Endothelial cell of umbilical vein (primary cell): Measurements from ENCODE around the gene EEF1B2. TPM values are rescaled to one million over a fixed set of nuclear protein-coding genes. Genes with fewer than 3 reads are reported as not detected.

ENCODE experiments used
- BruUV-seq: library from RNA; stranded (reverse); fragments of 400-500 nt; replicated peaks from 2 replicates; lab custom pipeline; 2021; lab: Mats Ljungman, UMichigan
- CTCF ChIA-PET: fragments of 300-600, 350-600 bp; sonication (Branson Sonifier 250); formaldehyde crosslinking; loops from one replicate; lab custom pipeline; 2021; ENCODE audit warnings: antibody characterized with exemption, inconsistent platforms; lab: Charles Lee
- POLR2A ChIA-PET: fragments of 300-600, 350-600 bp; sonication (Branson Sonifier 250); formaldehyde crosslinking; loops from one replicate; lab custom pipeline; 2021; ENCODE audit warnings: antibody characterized with exemption, inconsistent platforms; lab: Charles Lee
- DNase-seq: peaks from one replicate; pipeline ENCODE4 v3.0.0-alpha.2; 2011; ENCODE audit warnings: low read depth, low spot score
- FAIRE-seq: peaks from 2 replicates; lab custom pipeline; 2011; peaks lifted over from hg19 to GRCh38; lab: Jason Lieb, UNC
- H2AFZ ChIP-seq: 2 replicates; pipeline ENCODE4 v1.6.0; 2012; ENCODE audit warnings: low read depth, low read length, control low read depth, inconsistent platforms
- H3K27ac ChIP-seq: 2 replicates; pipeline ENCODE4 v1.5.1; 2011; ENCODE audit warnings: low read depth, mild to moderate bottlenecking, control low read depth, low read length, moderate library complexity; ENCODE audit not compliant: insufficient read depth
- H3K27me3 ChIP-seq, 2 experiments: 2 replicates each; pipeline versions ENCODE4 v1.6.0 to v1.6.1; 2011; ENCODE audit warnings: low read length in 2 of 2, mixed read lengths in 1 of 2; ENCODE audit not compliant: control insufficient read depth in 2 of 2, insufficient read depth in 2 of 2
- H3K36me3 ChIP-seq, 2 experiments: 2 replicates in 1 of 2; 3 replicates in 1 of 2; pipeline ENCODE4 v1.5.1; 2011; ENCODE audit warnings: low read length in 2 of 2, mild to moderate bottlenecking in 1 of 2, moderate library complexity in 1 of 2; ENCODE audit not compliant: control insufficient read depth in 2 of 2, insufficient read depth in 2 of 2; ENCODE audit errors: extremely low read depth in 1 of 2
- H3K4me1 ChIP-seq: 3 replicates; pipeline ENCODE4 v1.5.1; 2011; ENCODE audit warnings: mild to moderate bottlenecking, low read length; ENCODE audit not compliant: control insufficient read depth, insufficient read depth; ENCODE audit errors: extremely low read depth
- H3K4me2 ChIP-seq: 2 replicates; pipeline ENCODE4 v1.6.1; 2011; ENCODE audit warnings: low read length, control low read depth, mixed read lengths; ENCODE audit not compliant: insufficient read depth
- H3K4me3 ChIP-seq, 3 experiments: fragments of 200-600 bp in 1 of 3; sonication (generic), shearing (Covaris generic) in 1 of 3; replicated peaks in 1 of 3; 2 replicates each; pipeline ENCODE4 v1.5.1; 2011 to 2016; ENCODE audit warnings: control low read depth in 3 of 3, low read length in 3 of 3, mild to moderate bottlenecking in 2 of 3, inconsistent platforms in 1 of 3, low read depth in 1 of 3, moderate library complexity in 1 of 3; ENCODE audit not compliant: insufficient read depth in 1 of 3
- H3K79me2 ChIP-seq: 2 replicates; pipeline ENCODE4 v1.6.0; 2012; ENCODE audit warnings: low read length, inconsistent platforms; ENCODE audit not compliant: control insufficient read depth, insufficient read depth
- H3K9ac ChIP-seq: replicated peaks from 2 replicates; pipeline ENCODE3; 2011; ENCODE audit warnings: low read length, control low read depth; ENCODE audit not compliant: insufficient read depth; ENCODE audit errors: extremely low read depth
- H3K9me1 ChIP-seq: replicated peaks from 3 replicates; pipeline ENCODE4 v1.6.0; 2011; ENCODE audit warnings: mild to moderate bottlenecking, low read length; ENCODE audit not compliant: control insufficient read depth, insufficient read depth; ENCODE audit errors: extremely low read depth
- H3K9me3 ChIP-seq: replicated peaks from 2 replicates; pipeline ENCODE4 v1.5.1; 2012; ENCODE audit warnings: low read length, inconsistent platforms; ENCODE audit not compliant: control insufficient read depth, insufficient read depth
- H4K20me1 ChIP-seq: replicated peaks from 2 replicates; pipeline ENCODE3; 2011; ENCODE audit warnings: mild to moderate bottlenecking, low read length; ENCODE audit not compliant: control insufficient read depth, insufficient read depth; ENCODE audit errors: extremely low read depth
- EZH2 ChIP-seq: IDR thresholded peaks from 2 replicates; pipeline ENCODE4 v1.6.1; 2012; ENCODE audit warnings: borderline replicate concordance, low read depth, mild to moderate bottlenecking, moderate library complexity, low read length, inconsistent platforms; ENCODE audit not compliant: severe bottlenecking
- FOS ChIP-seq: IDR thresholded peaks from 2 replicates; pipeline ENCODE4 v1.6.1; 2011; ENCODE audit warnings: mild to moderate bottlenecking, low read length, moderate library complexity, borderline replicate concordance; ENCODE audit not compliant: insufficient read depth
- GATA2 ChIP-seq: IDR thresholded peaks from 2 replicates; pipeline ENCODE4 v1.7.0; 2011; ENCODE audit warnings: low read depth, mild to moderate bottlenecking, moderate library complexity, mixed read lengths, low read length; ENCODE audit not compliant: insufficient read length, insufficient read depth
- JUN ChIP-seq: IDR thresholded peaks from 2 replicates; pipeline ENCODE4 v1.6.1; 2011; ENCODE audit warnings: borderline replicate concordance, low read depth; ENCODE audit not compliant: insufficient read length, insufficient read depth
- MYC ChIP-seq: IDR thresholded peaks from one replicate; pipeline ENCODE4 v1.6.1; 2011; ENCODE audit warnings: mild to moderate bottlenecking, low read depth, low read length
- POLR2A ChIP-seq: IDR thresholded peaks from 2 replicates; pipeline ENCODE4 v1.6.1; 2012; ENCODE audit warnings: low read depth, mild to moderate bottlenecking, control low read depth, low read length
- POLR2AphosphoS5 ChIP-seq: IDR thresholded peaks from 2 replicates; pipeline ENCODE4 v1.6.1; 2012; ENCODE audit warnings: low read depth, mild to moderate bottlenecking, control low read depth, low read length, moderate library complexity; ENCODE audit not compliant: insufficient read depth
- dilution Hi-C: fragments of 300-500 bp; cut with MboI; formaldehyde crosslinking; loops from one replicate; pipeline ENCODE4 v1.15.0; 2019; ENCODE audit warnings: low sequenced_read_pairs; ENCODE audit not compliant: extremely low pct_ligation_motif_present
- intact Hi-C: fragments of 100-400 bp; cut with micrococcal nuclease; formaldehyde crosslinking; loops from one replicate; pipeline ENCODE4 v1.10.0; 2022
- polyA plus RNA-seq, 4 experiments: library from polyadenylated mRNA; depleted of rRNA in 3 of 4; stranded (reverse) in 3 of 4; unstranded in 1 of 4; fragments of >200 nt; gene quantifications; 2 replicates each; pipeline versions ENCODE4 v1.2.1 to v1.2.3, GENCODE V29; 2011 to 2012; ENCODE audit warnings: missing spikeins in 1 of 4
- total RNA-seq: library from RNA; stranded (reverse); gene quantifications from 2 replicates; pipeline ENCODE4 v1.2.3, GENCODE V29; 2021
- TF ChIP-seq, protein P1 (sequence below), 2 donors: IDR thresholded peaks; 1 replicate in 1 of 2; 2 replicates in 1 of 2; pipeline ENCODE4 v1.5.1; 2011; ENCODE audit warnings: low read length in 2 of 2, mild to moderate bottlenecking in 2 of 2, moderate library complexity in 2 of 2, control low read depth in 1 of 2, inconsistent platforms in 1 of 2, low read depth in 1 of 2; ENCODE audit not compliant: insufficient read depth in 1 of 2; ENCODE audit errors: extremely low read depth in 1 of 2
- TF ChIP-seq, protein P2 (sequence below): IDR thresholded peaks from 2 replicates; pipeline ENCODE4 v1.6.1; 2011; ENCODE audit not compliant: insufficient read depth, insufficient read length

Gene EEF1B2
- total and polyA plus RNA-seq, 2 donors (not counting 3 experiments of a cell fraction or from before 2014, with no cell fraction given): 454 to 576 TPM

DNA sequence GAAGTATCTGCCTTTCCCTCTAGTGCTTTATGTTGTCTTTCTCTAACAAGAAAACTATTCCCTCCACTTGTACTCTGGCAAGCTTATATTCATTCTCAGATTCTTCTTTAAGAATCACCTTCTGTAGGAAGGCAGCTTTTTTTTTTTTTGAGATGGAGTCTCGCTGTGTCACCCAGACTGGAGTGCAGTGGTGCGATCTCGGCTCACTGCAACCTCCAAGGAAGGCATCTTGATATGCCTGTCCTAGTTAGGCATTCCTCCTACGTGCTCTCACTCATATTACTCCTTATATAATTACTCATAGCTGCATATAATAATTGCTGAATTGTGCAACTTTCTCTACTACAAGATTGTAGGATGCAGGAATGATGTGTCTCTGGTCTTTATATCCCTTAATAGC, 16.2 kb upstream of the EEF1B2 start:
- Histone ChIP-seq H3K4me3 (no peak overlapping the region), H3K9ac (no peak overlapping the region), H3K27ac (no peak overlapping the region), H3K9me3 (no peaks in the 10 kb centered on the region), H3K79me2 (no peaks in the 10 kb centered on the region), H4K20me1 (no peaks in the 10 kb centered on the region), H3K4me2 (no peak overlapping the region), H3K27me3 (no peaks in the 10 kb centered on the region), H3K9me1 (no peaks in the 10 kb centered on the region), H3K4me1 (no peaks in the 10 kb centered on the region), H3K36me3 (peaks cover 27% of the 10 kb centered on the region in 2 experiments), H2AFZ (no peak overlapping the region)
- no TSS peak for BruUV-seq
- no peak for FAIRE-seq
- ChIA-PET POLR2A (interaction anchor here (0.6 kb wide), 1 partner anchor 1165 kb away, joined by 3 read pairs; no protein-coding TSS in a partner anchor), CTCF (interaction anchor here (1.4 kb wide), 1 partner anchor 141 kb away, joined by 3 read pairs; no protein-coding TSS in a partner anchor)
- dilution Hi-C loops (no loop called here), intact Hi-C loops (no loop called here)
- DNase-seq: no peak
- no peak for TF ChIP-seq FOS

DNA sequence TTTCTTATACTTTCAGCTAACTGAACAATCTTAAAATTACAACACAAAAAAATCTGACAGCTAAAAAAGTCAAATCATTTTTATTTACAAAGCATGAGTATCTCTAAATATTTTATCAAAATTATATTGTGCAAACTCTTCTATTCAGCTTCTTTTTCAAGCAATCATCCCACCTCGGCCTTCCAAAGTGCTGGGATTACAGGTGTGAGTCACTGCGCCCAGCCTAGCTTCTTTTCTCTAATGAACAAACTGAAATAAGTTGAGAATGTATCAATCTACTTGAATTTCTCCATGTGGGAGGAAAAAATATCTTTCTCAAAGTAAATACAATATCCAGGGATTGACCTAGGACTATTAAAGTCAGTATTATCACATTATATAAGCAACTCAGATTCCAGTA, 15.3 kb upstream of the EEF1B2 start:
- H3K36me3 ChIP-seq: peaks cover 29 to 31% of the 10 kb centered on the region in 2 experiments
- no peaks in the 10 kb centered on the region for H3K9me1 ChIP-seq
- CTCF ChIA-PET: no interaction called here
- no peaks in the 10 kb centered on the region for H3K4me1 ChIP-seq
- H3K79me2 ChIP-seq: no peaks in the 10 kb centered on the region
- dilution Hi-C loops (no loop called here), intact Hi-C loops (no loop called here)
- POLR2A ChIA-PET: no interaction called here
- FAIRE-seq (no peak), DNase-seq (no peak)
- H3K9ac ChIP-seq: no peak overlapping the region
- H3K4me2 ChIP-seq: no peak overlapping the region
- no TSS peak for BruUV-seq
- H3K9me3 ChIP-seq: no peaks in the 10 kb centered on the region
- H4K20me1 ChIP-seq: no peaks in the 10 kb centered on the region
- no peak overlapping the region for H3K4me3 ChIP-seq
- no peak overlapping the region for H3K27ac ChIP-seq
- H3K27me3 ChIP-seq: no peaks in the 10 kb centered on the region
- no peak overlapping the region for H2AFZ ChIP-seq
- TF ChIP-seq EZH2: no peak
- TF ChIP-seq GATA2: no peak
- no peak for TF ChIP-seq FOS
- TF ChIP-seq, protein P1, sequence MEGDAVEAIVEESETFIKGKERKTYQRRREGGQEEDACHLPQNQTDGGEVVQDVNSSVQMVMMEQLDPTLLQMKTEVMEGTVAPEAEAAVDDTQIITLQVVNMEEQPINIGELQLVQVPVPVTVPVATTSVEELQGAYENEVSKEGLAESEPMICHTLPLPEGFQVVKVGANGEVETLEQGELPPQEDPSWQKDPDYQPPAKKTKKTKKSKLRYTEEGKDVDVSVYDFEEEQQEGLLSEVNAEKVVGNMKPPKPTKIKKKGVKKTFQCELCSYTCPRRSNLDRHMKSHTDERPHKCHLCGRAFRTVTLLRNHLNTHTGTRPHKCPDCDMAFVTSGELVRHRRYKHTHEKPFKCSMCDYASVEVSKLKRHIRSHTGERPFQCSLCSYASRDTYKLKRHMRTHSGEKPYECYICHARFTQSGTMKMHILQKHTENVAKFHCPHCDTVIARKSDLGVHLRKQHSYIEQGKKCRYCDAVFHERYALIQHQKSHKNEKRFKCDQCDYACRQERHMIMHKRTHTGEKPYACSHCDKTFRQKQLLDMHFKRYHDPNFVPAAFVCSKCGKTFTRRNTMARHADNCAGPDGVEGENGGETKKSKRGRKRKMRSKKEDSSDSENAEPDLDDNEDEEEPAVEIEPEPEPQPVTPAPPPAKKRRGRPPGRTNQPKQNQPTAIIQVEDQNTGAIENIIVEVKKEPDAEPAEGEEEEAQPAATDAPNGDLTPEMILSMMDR (IDR thresholded peaks at IDR 0.05; ENCODE audit: extremely low read depth in 1 of 2, insufficient read depth in 1 of 2, low read depth in 1 of 2, low read length in 2 of 2): no peak
- no peak for TF ChIP-seq JUN
- no peak for TF ChIP-seq POLR2AphosphoS5
- TF ChIP-seq, protein P2, sequence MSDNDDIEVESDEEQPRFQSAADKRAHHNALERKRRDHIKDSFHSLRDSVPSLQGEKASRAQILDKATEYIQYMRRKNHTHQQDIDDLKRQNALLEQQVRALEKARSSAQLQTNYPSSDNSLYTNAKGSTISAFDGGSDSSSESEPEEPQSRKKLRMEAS: no peak
- TF ChIP-seq MYC: no peak
- no peak for TF ChIP-seq POLR2A
